GM18511 (cell line): ENCODE measurements around the gene PITPNC1.
"Not testable (repeated sequence)": the region's sequence is repeated elsewhere in the genome, so short reads cannot be mapped to it uniquely, and the experiment has no call there.

ENCODE experiments used
- ATAC-seq: cut with Tn5 transposase; IDR thresholded peaks from one replicate; pipeline ENCODE4 v1.9.1; 2021; ENCODE audit warnings: mild to moderate bottlenecking, moderate library complexity; ENCODE audit not compliant: unreplicated experiment

PITPNC1 gene

GRCh38 chr17:67666028-67666427 is 288.9 kb downstream of the PITPNC1 start:
- ATAC-seq, result no peak

GRCh38 chr17:67666710-67667109 is 289.6 kb downstream of the PITPNC1 start:
- no peak for ATAC-seq

GRCh38 chr17:67671493-67671892 is 294.4 kb downstream of the PITPNC1 start:
- no peak for ATAC-seq

- no peak for ATAC-seq
Observed at GRCh38 chr17:67672592-67673335, 295.7 kb downstream of the PITPNC1 start.

GRCh38 chr17:67675481-67675880 is 298.4 kb downstream of the PITPNC1 start:
- ATAC-seq, result no peak

GRCh38 chr17:67676305-67676704 is 299.2 kb downstream of the PITPNC1 start:
- no peak for ATAC-seq

GRCh38 chr17:67678414-67678813 is 301.3 kb downstream of the PITPNC1 start:
- no peak for ATAC-seq

- ATAC-seq, result no peak
Observed at GRCh38 chr17:67679225-67679624, 302.1 kb downstream of the PITPNC1 start.

- ATAC-seq, result no peak
Observed at GRCh38 chr17:67679721-67680120, 302.6 kb downstream of the PITPNC1 start.

- ATAC-seq, result no peak
Observed at GRCh38 chr17:67680445-67681224, 303.6 kb downstream of the PITPNC1 start.

- ATAC-seq, result no peak
Observed at GRCh38 chr17:67682196-67682595, 305.1 kb downstream of the PITPNC1 start.

- no peak for ATAC-seq
Observed at GRCh38 chr17:67685351-67685750, 308.3 kb downstream of the PITPNC1 start.

- ATAC-seq, result no peak
Observed at GRCh38 chr17:67686241-67686640, 309.2 kb downstream of the PITPNC1 start.

GRCh38 chr17:67687511-67687910 is 310.4 kb downstream of the PITPNC1 start:
- ATAC-seq, result no peak

GRCh38 chr17:67689534-67690177 is 312.6 kb downstream of the PITPNC1 start:
- no peak for ATAC-seq

- ATAC-seq, result no peak
Observed at GRCh38 chr17:67693811-67694210, 316.7 kb downstream of the PITPNC1 start.

GRCh38 chr17:67696347-67696746 is 319.3 kb downstream of the PITPNC1 start:
- ATAC-seq, result no peak

- ATAC-seq, result no peak
Observed at GRCh38 chr17:67696853-67697498, 319.9 kb downstream of the PITPNC1 start.

GRCh38 chr17:67700037-67700724 is 323.1 kb downstream of the PITPNC1 start:
- no peak for ATAC-seq

- no peak for ATAC-seq
Observed at GRCh38 chr17:67700725-67701119, 323.6 kb downstream of the PITPNC1 start.

- ATAC-seq, result not testable (repeated sequence)
Observed at GRCh38 chr17:67702861-67703260, 325.8 kb downstream of the PITPNC1 start.
